VCaP (cell line): ENCODE results near the gene C1orf50.

ENCODE experiments used
- H3K27ac ChIP-seq: fragments of 450-650 bp; 2 replicates; pipeline ENCODE4 v1.5.1; 2017
- TF ChIP-seq, protein P1 (sequence below): fragments of 450-650 bp; conservative IDR thresholded peaks from 2 replicates; pipeline ENCODE4 v1.5.1; 2017; ENCODE audit warnings: mild to moderate bottlenecking, moderate library complexity

The C1orf50 gene

DNA sequence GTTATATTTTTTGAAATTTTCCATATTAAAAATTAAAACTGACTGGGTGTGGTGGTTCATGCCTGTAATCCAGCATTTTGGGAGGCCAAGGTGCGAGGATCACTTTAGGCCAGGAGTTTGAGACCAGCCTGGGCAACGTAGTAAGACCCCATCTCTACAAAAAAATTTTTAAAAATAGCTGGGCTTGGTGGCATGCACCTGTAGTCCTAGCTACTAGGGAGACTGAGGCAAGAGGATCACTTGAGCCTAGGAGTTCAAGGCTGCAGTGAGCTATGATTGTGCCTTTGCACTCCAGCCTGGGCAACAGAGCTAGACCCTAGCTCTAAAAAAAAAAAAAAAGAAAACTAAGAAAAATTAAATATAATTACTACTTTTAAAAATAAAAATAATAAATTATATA lies 54.6 kb downstream of the C1orf50 start:
- TF ChIP-seq, protein P1, sequence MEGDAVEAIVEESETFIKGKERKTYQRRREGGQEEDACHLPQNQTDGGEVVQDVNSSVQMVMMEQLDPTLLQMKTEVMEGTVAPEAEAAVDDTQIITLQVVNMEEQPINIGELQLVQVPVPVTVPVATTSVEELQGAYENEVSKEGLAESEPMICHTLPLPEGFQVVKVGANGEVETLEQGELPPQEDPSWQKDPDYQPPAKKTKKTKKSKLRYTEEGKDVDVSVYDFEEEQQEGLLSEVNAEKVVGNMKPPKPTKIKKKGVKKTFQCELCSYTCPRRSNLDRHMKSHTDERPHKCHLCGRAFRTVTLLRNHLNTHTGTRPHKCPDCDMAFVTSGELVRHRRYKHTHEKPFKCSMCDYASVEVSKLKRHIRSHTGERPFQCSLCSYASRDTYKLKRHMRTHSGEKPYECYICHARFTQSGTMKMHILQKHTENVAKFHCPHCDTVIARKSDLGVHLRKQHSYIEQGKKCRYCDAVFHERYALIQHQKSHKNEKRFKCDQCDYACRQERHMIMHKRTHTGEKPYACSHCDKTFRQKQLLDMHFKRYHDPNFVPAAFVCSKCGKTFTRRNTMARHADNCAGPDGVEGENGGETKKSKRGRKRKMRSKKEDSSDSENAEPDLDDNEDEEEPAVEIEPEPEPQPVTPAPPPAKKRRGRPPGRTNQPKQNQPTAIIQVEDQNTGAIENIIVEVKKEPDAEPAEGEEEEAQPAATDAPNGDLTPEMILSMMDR, result no peak
- H3K27ac ChIP-seq, result no peak overlapping the region

DNA sequence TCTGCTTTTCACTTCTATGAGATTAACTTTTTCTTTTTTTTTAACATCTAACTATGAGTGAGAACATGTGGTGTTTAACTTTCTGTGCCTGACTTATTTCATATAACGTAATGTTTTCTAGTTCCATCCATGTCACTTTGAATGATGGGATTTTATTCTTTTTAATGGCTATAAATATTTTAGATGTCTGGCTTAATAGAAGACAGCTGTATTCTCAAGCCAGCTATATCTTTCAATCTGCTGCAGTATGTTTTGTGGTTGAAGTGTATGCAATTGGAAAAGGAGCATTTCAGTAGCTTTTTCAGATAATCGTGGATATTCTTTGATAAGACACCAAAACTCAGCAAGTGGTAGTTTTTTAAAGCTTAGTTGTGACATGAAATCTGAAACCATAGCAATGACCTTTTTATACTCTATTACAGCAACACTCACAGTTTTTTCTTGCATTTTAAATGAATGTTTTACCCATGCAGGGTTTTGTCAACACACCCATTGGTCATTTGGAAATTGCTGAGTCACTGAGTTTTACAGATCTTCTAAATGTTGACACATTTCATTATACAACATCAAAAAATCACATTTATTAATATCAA lies 55.8 kb downstream of the C1orf50 start:
- H3K27ac ChIP-seq, result no peak overlapping the region

DNA sequence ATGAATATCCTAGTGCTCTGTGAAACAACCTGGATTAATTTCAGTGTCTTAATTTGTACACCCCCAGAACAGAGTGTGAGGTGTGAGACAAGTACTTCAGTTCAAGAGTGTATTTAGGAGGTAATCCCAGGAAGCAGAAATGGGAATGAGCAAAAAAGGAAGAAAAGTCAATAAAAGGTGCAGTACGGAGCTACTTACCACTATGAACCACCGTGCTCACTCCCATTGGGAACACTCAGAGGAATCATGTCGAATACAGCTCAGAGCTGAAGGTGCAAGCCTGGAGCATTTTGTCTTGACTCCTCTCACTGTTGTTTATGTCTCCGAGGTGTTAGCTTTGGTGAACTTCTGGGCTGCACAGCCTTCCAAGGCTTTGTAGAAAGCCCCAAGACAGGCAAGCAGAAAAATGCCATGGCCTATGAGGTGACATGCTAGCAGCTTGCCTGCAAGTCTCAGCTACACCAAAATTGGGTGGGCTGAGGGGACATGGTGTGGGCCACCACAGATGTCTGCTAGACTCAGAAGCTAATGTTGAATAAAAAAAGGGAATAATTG lies 57.5 kb downstream of the C1orf50 start:
- TF ChIP-seq, protein P1, result no peak
- H3K27ac ChIP-seq, result no peak overlapping the region

More for the DNA sequence above, 55.8 kb downstream of the C1orf50 start:
- TF ChIP-seq, protein P1, result no peak

DNA sequence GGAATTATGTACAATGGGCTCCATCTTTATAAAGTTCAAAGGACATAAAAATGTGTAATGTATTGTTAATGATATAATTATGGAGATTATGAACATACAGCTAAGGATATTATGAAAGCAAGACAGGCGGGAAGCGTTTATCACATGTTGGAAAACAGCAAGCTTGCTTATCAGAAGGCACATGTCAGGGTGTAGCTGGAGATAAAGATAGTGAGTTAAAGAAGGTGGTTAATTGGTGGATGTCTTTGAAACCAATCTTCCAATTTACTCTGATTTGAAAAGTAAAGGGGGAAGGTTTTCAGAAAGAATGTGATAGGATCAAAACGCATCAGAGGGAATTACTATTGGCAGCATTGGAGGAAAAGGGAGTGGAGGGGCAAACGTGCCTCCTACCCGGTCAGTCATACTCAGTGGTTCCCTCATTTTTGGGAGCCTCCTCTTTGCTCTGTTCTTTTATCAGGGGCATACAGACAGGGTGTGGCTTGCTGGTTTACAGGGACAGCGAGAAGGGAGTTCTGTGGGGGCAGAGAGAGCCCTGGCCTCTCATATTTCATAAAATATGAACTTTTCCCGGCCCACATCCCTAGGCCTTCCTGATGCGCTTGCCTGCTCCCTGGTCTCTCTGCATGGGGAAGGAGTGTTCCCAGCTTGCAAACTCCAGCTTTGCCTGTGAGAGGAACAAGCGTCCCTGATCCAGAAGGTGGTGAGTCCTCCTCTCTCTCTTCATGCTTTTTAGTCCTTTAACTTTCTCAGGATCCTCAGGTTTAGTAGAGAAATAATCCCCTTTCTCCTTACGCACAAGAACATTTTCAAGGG lies 58.2 kb downstream of the C1orf50 start:
- H3K27ac ChIP-seq, result no peak overlapping the region
- TF ChIP-seq, protein P1, result no peak
